Activated naive CD4-positive, alpha-beta T cell treated with anti-CD3 and anti-CD28 coated beads for 36 hours (primary cell): Measurements from ENCODE around the gene ERBB4. TPM values are rescaled to one million over a fixed set of nuclear protein-coding genes. Genes with fewer than 3 reads are reported as not detected.

Experiments used
- CTCF ChIA-PET: fragments of 350-600 bp; sonication (Branson Sonifier 250); formaldehyde crosslinking; loops from one replicate; lab custom pipeline; 2021; ENCODE audit warnings: antibody characterized with exemption; lab: Charles Lee
- DNase-seq: peaks from one replicate; pipeline ENCODE4 v3.0.0-alpha.2; 2020
- H3K27ac Mint-ChIP-seq: one replicate; pipeline ENCODE4 v1.8.0; 2021; ENCODE audit warnings: mild to moderate bottlenecking, mixed read lengths
- H3K27me3 Mint-ChIP-seq: one replicate; pipeline ENCODE4 v1.8.0; 2021; ENCODE audit warnings: low read depth, mixed read lengths
- H3K36me3 Mint-ChIP-seq: one replicate; pipeline ENCODE4 v1.8.0; 2021; ENCODE audit warnings: low read depth, mixed read lengths
- H3K4me1 Mint-ChIP-seq: one replicate; pipeline ENCODE4 v1.8.0; 2021; ENCODE audit warnings: low read depth, mixed read lengths
- H3K4me3 Mint-ChIP-seq: one replicate; pipeline ENCODE4 v1.8.0; 2021; ENCODE audit warnings: mild to moderate bottlenecking, moderate library complexity, mixed read lengths
- H3K9me3 Mint-ChIP-seq: one replicate; pipeline ENCODE4 v1.8.0; 2021; ENCODE audit warnings: mixed read lengths
- intact Hi-C: fragments of 100-400 bp; cut with micrococcal nuclease; formaldehyde crosslinking; loops from one replicate; pipeline ENCODE4 v1.15.1; 2023
- total RNA-seq, 2 experiments: library from RNA; stranded (reverse); gene quantifications; one replicate each; pipeline ENCODE4 v1.2.3, GENCODE V29; 2021

ERBB4 gene
- total RNA-seq, 2 experiments from 2014 or later: not detected

DNA sequence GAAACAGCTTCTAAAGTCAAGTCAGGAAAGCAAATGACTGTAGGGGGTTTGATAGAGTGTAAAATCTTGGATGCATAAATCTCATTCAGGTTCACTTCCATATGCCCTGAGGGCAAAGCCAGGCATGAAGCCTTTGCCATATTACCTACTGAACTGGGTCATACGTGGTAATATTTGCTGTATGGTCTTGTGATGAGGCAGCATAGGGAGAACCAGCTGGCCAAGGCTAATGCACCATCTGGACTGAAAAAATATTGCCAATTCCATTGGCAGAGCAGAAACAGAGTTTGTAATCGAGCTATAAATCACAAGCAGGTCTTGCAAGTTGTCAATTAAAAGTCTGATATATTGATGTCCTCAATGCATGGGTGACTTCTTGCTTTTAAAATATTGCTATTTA, 243.8 kb downstream of the ERBB4 start:
- Mint-ChIP-seq H3K27me3 (no peaks in the 10 kb centered on the region), H3K27ac (no peak overlapping the region)

GRCh38 chr2:212289301-212289700, 249.3 kb downstream of the ERBB4 start:
- CTCF ChIA-PET: no interaction called here
- H3K4me3 Mint-ChIP-seq: no peak overlapping the region
- no peaks in the 10 kb centered on the region for H3K27me3 Mint-ChIP-seq
- H3K9me3 Mint-ChIP-seq: peaks cover 3% of the 10 kb centered on the region
- intact Hi-C loops: no loop called here
- H3K4me1 Mint-ChIP-seq: no peaks in the 10 kb centered on the region
- no peaks in the 10 kb centered on the region for H3K36me3 Mint-ChIP-seq
- no peak overlapping the region for H3K27ac Mint-ChIP-seq
- DNase-seq: no peak

More for the DNA sequence above, 243.8 kb downstream of the ERBB4 start:
- H3K9me3 Mint-ChIP-seq: no peaks in the 10 kb centered on the region
- no peaks in the 10 kb centered on the region for H3K4me1 Mint-ChIP-seq
- intact Hi-C loops: no loop called here
- no peaks in the 10 kb centered on the region for H3K36me3 Mint-ChIP-seq
- CTCF ChIA-PET: no interaction called here
- H3K4me3 Mint-ChIP-seq: no peak overlapping the region
- no peak for DNase-seq

DNA sequence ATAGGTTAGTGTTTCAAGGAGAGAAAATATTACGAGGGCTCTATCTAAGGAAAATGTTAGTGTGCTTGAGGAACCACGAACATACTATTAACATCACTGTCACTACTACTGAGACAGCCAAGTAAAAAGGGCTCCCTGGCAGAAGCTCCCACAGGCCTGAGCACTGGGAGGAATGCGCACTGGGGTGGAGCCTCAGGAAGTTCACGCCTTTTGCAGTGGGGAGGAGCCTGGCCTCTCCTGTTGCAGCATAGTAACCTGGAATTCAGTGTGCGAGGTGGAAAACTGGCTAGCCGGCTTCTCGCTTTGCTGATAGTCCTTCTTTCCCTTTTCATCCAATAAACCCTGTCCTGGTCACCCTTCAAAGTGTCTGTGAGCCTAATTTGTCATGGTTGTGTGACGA, 250.3 kb downstream of the ERBB4 start:
- no peaks in the 10 kb centered on the region for H3K36me3 Mint-ChIP-seq

DNA sequence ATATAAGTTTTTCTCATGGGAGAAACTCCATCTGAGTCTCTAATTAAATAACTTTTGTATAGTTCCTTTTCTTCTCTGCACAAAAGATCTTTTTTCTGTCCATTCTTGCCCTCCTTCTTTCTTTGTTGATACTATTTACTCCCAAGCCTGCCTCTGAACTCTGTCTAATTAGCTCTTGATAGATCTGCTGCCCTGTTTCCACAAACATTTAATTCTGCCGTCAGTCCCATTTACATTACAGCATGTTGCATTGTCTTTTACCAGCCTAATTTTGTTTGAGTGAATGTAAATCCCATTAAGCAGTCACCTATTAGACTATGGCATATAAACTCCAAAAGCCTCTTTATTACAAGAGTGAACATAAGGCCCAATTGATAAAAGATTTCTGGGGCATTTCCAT, 254.4 kb downstream of the ERBB4 start:
- H3K36me3 Mint-ChIP-seq: no peaks in the 10 kb centered on the region
- H3K27me3 Mint-ChIP-seq: no peaks in the 10 kb centered on the region
- peaks cover 3% of the 10 kb centered on the region for H3K9me3 Mint-ChIP-seq
- no peaks in the 10 kb centered on the region for H3K4me1 Mint-ChIP-seq
- no peak overlapping the region for H3K27ac Mint-ChIP-seq
- H3K4me3 Mint-ChIP-seq: no peak overlapping the region
- intact Hi-C loops: no loop called here
- CTCF ChIA-PET: no interaction called here
- no peak for DNase-seq

More for the DNA sequence above, 250.3 kb downstream of the ERBB4 start:
- Mint-ChIP-seq H3K4me3 (no peak overlapping the region), H3K27me3 (no peaks in the 10 kb centered on the region), H3K4me1 (no peaks in the 10 kb centered on the region), H3K27ac (no peak overlapping the region), H3K9me3 (peaks cover 3% of the 10 kb centered on the region)
- intact Hi-C loops: no loop called here
- no peak for DNase-seq
- CTCF ChIA-PET: no interaction called here

DNA sequence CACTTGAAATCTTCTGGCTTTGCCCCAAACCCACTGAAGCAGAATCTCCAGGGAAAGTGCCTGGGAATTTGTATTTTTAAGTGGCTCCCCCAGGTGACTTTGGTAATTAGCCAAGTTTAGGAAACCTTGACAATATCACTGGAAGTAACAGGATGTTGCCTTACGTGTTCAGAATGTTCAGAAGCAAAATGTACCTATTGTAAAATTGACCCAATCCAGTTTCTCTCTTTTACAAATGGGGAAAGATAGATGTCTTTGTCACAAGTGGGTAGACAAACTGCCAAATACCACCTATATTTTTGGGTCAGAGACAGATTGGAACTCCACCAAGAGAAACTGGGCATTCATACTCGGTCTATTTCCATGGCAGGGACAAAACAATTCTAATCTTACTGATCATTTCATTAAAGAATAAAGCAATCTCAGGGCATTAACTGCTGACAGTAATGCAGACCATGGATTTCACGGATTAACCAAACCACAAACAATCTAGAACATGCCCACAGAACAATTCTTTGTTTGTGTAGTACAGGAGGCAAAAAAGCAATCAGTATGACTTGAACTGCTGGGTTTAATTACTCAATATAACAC, 255.8 kb downstream of the ERBB4 start:
- H3K36me3 Mint-ChIP-seq: no peaks in the 10 kb centered on the region
- intact Hi-C loops: no loop called here
- H3K9me3 Mint-ChIP-seq: peaks cover 3% of the 10 kb centered on the region
- no peak overlapping the region for H3K27ac Mint-ChIP-seq
- H3K4me1 Mint-ChIP-seq: no peaks in the 10 kb centered on the region
- DNase-seq: no peak
- CTCF ChIA-PET: no interaction called here
- H3K4me3 Mint-ChIP-seq: no peak overlapping the region
- H3K27me3 Mint-ChIP-seq: no peaks in the 10 kb centered on the region

GRCh38 chr2:212276813-212277212, 261.8 kb downstream of the ERBB4 start:
- no peaks in the 10 kb centered on the region for H3K27me3 Mint-ChIP-seq
- CTCF ChIA-PET: no interaction called here
- H3K4me3 Mint-ChIP-seq: no peak overlapping the region
- H3K4me1 Mint-ChIP-seq: no peaks in the 10 kb centered on the region
- H3K9me3 Mint-ChIP-seq: peaks cover 4% of the 10 kb centered on the region
- no peak overlapping the region for H3K27ac Mint-ChIP-seq
- DNase-seq: no peak
- no peaks in the 10 kb centered on the region for H3K36me3 Mint-ChIP-seq
- intact Hi-C loops: no loop called here

DNA sequence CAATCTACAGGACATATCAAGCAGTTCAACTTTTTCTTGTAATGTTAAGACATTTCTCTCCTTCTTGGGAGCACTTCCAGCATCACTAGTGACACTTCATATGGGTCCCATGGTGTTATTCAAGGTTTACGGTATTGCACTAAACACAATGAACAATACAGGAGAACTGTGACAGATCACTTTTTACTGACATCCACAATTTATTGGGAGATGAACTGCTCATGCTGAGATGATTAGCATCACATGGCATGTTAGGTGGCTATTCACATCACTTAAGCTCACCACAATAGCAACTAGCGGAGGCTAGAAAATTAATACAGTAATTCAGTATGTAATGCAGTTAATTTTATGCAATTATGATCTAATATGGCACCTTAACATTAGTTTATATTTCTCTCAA, 264.4 kb downstream of the ERBB4 start:
- Mint-ChIP-seq H3K27me3 (no peaks in the 10 kb centered on the region), H3K4me1 (no peaks in the 10 kb centered on the region), H3K36me3 (no peaks in the 10 kb centered on the region), H3K27ac (no peak overlapping the region), H3K9me3 (peaks cover 4% of the 10 kb centered on the region), H3K4me3 (no peak overlapping the region)
- intact Hi-C loops: no loop called here
- CTCF ChIA-PET: no interaction called here
- DNase-seq: no peak

GRCh38 chr2:212271583-212271982, 267.0 kb downstream of the ERBB4 start:
- CTCF ChIA-PET: no interaction called here
- Mint-ChIP-seq H3K27me3 (no peaks in the 10 kb centered on the region), H3K4me1 (no peaks in the 10 kb centered on the region), H3K4me3 (no peak overlapping the region), H3K9me3 (peaks cover 2% of the 10 kb centered on the region), H3K27ac (no peak overlapping the region), H3K36me3 (no peaks in the 10 kb centered on the region)
- no peak for DNase-seq
- intact Hi-C loops: no loop called here

GRCh38 chr2:212269005-212269404, 269.6 kb downstream of the ERBB4 start:
- no peak overlapping the region for H3K4me3 Mint-ChIP-seq
- CTCF ChIA-PET: no interaction called here
- no peaks in the 10 kb centered on the region for H3K4me1 Mint-ChIP-seq
- no peak for DNase-seq
- H3K27me3 Mint-ChIP-seq: no peaks in the 10 kb centered on the region
- no peak overlapping the region for H3K27ac Mint-ChIP-seq
- no peaks in the 10 kb centered on the region for H3K36me3 Mint-ChIP-seq
- intact Hi-C loops: no loop called here
- no peaks in the 10 kb centered on the region for H3K9me3 Mint-ChIP-seq

DNA sequence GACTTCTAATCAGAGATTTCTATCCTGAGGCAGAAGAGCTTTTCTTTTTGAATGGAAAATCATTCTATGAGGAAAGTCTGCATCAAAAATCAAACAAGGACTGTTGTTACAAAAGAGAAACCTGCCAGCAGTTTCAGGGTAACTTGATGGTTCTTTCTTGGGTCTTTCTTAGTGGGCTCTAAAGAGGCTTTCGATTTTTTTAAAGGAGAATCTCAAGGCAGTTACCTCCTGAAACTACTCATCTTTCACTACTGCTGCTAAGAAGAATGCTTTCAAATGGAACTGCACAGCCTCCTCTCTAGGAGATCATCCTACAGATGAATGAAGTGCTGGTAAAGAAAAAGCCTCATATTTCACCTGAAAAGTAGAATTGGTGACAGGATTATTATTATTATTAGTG, 272.3 kb downstream of the ERBB4 start:
- Mint-ChIP-seq H3K27me3 (no peaks in the 10 kb centered on the region), H3K4me3 (no peak overlapping the region), H3K27ac (no peak overlapping the region), H3K4me1 (no peaks in the 10 kb centered on the region), H3K9me3 (no peaks in the 10 kb centered on the region), H3K36me3 (no peaks in the 10 kb centered on the region)
- no peak for DNase-seq
- intact Hi-C loops: no loop called here
- CTCF ChIA-PET: no interaction called here

DNA sequence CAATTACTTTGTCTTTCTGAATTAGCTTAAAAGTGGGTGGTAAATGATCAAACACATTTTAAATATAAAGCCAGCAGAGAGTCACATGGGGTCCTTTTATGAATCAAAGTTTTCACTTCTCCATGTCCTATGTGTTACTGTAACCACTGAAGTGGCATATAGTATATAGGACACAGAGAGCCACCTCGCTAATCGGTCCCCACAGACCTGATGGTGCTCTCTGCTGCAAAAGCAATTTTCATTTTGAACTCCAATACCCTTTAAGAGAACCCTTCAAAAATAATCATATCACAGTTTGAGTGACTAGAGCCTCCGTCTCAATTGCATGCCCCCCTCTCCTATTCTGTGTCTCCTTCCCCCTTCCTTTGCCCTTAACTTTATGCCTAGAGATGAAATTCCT, 272.8 kb downstream of the ERBB4 start:
- intact Hi-C loops: no loop called here
- Mint-ChIP-seq H3K9me3 (no peaks in the 10 kb centered on the region), H3K36me3 (no peaks in the 10 kb centered on the region), H3K27ac (no peak overlapping the region), H3K4me1 (no peaks in the 10 kb centered on the region), H3K4me3 (no peak overlapping the region), H3K27me3 (no peaks in the 10 kb centered on the region)
- no peak for DNase-seq
- CTCF ChIA-PET: no interaction called here

DNA sequence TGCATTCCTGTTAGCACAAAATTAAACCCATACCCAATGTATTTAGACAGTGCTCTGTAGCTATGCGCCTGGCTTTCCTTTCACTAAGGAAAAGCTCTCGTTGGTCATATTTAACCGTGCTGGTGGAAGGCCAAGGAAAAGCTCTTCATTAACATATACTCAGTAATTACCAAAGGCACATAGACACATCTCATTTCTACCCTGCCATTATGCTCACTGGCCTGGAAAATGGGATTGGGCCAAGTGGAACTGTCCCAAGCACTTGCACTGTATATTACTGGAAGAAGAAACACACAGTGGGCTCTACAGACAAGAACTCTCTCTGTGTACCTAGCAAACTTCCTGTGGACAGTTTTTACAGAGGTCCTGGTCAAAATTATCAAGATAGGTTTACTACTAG, 274.4 kb downstream of the ERBB4 start:
- no peaks in the 10 kb centered on the region for H3K9me3 Mint-ChIP-seq
- no peaks in the 10 kb centered on the region for H3K36me3 Mint-ChIP-seq
- no peak overlapping the region for H3K4me3 Mint-ChIP-seq
- no peak for DNase-seq
- H3K27ac Mint-ChIP-seq: no peak overlapping the region
- CTCF ChIA-PET: no interaction called here
- H3K4me1 Mint-ChIP-seq: no peaks in the 10 kb centered on the region
- intact Hi-C loops: no loop called here
- no peaks in the 10 kb centered on the region for H3K27me3 Mint-ChIP-seq

GRCh38 chr2:212259226-212259625, 279.4 kb downstream of the ERBB4 start:
- Mint-ChIP-seq H3K9me3 (no peaks in the 10 kb centered on the region), H3K27ac (no peak overlapping the region), H3K36me3 (no peaks in the 10 kb centered on the region), H3K4me1 (no peaks in the 10 kb centered on the region), H3K27me3 (no peaks in the 10 kb centered on the region), H3K4me3 (no peak overlapping the region)
- CTCF ChIA-PET: no interaction called here
- no peak for DNase-seq
- intact Hi-C loops: no loop called here

DNA sequence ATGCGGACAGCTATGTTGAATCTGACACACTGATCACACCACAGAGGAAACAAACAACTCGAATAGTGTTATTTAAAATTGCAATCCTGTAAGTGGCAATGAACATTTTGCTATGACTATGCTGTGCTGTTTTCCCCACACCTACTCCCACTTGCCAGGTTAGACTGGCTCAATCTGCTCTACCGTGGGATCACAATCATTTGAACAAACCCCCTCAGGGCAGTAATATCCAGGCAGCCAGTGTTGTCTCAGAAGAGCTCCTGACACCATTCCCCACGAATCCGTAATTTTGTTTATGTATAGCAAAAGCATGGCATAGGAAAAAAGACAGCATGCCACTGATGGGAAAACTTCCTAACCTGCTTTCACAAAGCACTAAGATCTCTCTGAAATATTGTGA, 284.3 kb downstream of the ERBB4 start:
- H3K9me3 Mint-ChIP-seq: no peaks in the 10 kb centered on the region
- H3K27me3 Mint-ChIP-seq: no peaks in the 10 kb centered on the region
- DNase-seq: no peak
- intact Hi-C loops: no loop called here
- H3K27ac Mint-ChIP-seq: no peak overlapping the region
- CTCF ChIA-PET: no interaction called here
- no peak overlapping the region for H3K4me3 Mint-ChIP-seq
- no peaks in the 10 kb centered on the region for H3K4me1 Mint-ChIP-seq
- no peaks in the 10 kb centered on the region for H3K36me3 Mint-ChIP-seq
